GM19240 (cell line): ENCODE data around the gene DLGAP4.

ENCODE experiments used
- DNase-seq: peaks from one replicate; pipeline ENCODE4 v3.0.0; 2011; ENCODE audit warnings: low spot score; ENCODE audit not compliant: insufficient read length

DLGAP4 gene

DNA sequence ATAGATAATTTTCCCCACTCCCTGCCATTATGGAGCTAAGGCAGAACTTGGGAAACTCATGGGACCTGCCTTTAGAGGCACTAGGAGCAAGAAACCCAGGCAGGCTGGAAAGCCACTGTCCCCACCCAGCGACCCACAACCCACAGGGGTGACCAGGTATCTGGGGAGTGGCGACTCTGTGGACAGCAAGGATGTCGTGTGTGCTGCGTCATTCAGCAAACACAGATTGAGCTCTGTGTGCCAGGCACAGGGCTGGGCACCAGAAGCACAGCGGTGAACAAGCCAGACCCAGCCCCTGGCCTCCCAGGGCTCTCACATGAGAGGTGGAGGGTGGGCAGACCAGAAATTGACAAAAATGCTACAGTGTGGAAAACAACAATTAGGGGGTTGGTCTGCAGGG is 27.7 kb downstream of the DLGAP4 start:
- DNase-seq = no peak

DNA sequence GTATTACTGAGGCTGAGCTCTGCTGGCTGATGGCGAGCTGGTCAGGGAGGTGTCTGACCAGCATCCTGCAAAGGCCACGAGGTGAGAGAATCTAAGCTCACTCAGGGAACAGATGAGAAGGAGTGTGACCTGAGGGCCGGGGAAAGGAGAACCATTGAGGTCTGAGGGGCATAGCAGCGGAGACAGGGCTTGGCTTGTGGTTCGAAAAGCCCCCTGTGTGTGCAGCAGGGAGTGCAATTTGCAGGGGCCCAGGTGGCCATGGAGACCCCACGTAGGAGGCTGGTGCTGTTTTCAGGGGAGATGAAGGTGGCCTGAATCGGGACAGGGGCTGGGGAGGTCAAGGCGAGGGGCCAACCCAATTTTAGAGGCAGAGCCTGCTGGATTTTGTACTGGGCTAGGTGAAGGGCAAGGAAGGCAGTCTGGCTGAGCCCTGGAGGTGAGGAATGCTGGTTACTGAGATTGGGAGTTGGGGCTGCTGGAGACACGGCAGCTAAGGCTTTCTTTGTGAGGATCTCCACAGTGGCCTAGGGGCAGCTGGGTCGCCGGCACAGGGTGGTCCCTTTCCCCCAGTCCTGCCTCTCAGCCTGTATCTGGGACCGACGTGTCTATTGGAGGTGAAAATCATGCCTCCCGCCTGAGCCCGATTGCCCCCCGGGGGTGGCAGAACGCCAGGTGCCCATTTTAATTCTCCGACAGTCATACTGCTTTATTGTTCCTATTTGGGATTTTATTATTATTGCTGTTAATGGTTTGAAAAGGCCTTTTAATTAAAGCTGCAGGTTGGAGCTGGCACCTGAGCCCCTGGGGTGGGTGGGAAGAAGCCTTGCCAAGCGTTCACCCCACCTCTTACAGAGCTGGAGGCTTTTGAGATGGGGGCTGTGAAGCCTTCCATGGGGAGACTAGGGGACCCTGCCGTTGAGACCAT is 28.4 kb downstream of the DLGAP4 start:
- no peak for DNase-seq

DNA sequence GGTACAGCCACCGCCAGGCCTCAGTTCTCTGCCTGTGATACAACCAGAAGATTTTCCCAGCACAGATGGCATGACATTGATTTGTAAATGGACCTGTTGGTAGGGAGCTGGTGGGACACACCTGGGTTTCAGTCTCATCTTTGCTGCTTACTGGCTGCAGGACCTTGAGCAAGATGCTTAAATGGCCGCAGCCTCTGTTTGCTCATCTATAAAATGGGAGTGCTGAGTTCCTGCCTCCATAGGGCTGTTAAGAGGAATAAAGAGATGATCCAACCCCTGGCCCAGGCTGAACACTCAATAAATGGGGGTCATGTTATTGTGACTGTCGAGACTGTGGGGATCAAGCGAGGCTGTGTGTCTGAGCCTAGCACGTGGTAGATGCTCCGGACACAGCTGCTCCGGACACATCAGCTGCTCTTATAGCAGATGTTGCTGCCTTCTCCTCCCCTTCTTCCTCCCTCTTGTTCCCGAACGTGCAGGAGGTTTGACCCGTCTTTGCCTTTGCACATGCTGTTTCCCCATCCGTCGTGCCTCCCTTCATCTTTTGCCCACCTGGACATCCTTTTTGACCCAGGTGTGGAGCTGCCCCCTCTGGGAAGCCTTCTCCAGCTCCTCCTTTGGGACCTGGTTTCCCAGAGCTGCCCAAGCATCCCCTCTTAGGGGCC is 29.2 kb downstream of the DLGAP4 start:
- DNase-seq = no peak

DNA sequence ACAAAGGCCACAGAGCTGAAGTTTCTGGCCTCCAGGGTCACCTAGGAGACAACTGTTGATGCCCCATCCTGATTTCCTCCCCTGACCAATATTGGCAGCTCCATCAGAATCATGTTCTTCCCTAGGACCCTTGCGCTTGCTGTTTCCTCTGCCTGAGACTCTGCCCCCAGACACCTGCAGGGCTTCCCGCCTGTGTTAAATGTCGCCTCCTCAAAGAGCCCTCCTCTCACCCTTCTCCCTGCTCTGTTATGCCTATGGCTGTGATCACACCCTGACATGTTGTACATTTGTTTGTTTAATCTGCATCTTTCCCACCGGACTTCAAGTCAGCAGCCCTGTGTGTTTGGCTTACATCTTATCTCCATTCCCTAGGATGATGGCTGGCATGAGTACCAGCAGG is 30.1 kb downstream of the DLGAP4 start:
- no peak for DNase-seq

DNA sequence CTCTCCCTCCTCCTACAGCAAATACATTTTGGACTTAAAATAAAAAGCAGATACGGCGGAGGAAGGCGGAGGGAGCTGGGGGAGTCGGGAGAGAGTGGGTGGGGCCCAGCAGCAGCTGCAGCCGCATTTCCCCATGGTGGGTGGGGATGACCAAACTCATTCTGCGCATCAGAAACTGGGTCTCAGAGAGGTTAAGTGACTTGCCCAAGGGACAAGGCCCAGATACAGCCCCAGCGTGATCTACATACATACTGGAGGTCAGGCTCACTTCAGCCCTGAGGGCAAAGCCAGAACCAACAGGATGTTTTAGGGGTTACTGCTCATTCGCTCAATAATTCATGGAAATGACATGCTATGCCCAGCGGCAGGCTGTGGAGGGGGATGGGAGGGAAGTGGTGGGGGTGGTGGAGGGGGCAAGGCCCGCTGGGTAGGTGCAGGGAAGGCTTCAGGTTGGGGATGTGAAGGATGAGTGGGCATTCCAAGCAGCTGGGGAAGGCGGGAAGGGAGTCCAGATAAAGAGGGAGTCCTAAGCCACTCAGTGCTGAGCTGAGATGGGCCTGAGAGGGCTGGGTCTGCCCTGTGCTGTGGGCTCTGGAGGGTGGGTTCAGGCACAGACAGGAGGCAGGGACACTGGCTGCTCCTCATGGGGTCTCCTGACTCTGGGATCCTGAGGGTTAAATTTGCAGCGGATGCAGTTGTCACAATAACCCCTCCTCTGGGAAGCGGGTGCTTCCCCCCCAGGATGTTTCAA is 31.0 kb downstream of the DLGAP4 start:
- no peak for DNase-seq

DNA sequence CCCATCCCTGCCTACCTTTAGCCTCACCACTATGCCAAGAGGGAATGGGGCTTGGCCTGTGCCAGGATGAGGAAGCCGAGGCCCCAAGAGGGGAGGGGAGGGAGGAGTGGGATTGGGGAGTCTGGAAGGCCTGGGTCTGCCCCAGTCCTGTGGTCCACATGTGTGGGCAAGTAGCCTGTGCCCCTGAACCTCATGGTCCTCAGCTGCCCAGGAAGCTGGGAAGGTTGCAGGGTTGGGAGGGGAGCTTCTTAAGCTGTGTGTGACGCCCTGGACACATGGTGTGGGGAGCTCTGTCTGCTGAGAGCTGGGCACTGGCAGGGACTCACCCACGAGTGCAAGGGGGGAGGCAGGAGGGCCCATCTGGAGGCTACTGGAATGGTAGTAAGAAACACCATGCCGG is 31.7 kb downstream of the DLGAP4 start:
- DNase-seq = no peak

DNA sequence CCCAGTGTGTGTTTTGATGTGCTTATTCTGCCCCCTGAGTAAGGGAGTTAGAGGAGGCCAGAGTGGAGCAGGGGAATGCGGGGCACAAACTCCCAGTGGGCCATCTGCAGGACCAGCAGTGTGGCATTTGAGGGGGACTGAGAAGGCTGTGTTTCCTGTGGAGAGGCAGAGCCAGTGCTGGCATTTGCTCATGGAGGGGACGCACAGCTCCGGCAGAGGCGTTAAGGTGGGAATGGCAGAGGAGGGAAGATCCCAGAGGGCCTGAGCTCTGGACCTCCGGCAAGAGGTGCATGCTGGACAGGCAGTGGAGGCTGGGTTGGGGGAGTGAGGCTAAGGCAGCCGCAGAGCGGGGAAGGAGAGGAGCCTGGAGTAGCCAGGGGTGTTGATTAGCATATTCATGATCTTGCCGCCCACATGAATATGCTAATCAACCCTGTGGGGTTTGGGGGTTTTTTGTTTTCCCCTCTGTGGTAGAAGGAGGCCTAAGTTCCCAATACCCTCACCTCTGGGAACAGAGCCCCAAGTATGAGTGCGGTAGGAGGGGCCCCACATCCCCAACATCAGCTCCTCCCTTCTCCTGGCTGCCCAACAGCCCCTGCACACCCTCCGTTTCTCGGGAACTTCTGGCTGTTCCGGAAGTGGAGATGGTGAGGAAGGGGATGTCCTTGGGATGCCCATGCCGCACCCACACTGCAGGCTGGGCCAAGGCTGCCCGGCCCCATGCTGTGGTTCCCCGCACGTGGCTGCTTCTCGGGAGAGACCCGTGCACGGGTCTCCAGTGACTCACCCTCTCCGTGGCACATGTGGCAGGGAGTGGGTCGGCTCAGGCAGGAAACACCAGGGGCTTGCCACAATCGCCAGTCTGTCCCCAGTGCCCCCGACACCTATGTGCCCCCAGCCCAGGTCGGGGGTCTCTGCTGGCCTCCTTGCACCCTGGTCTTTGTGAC is 33.8 kb downstream of the DLGAP4 start:
- no peak for DNase-seq

DNA sequence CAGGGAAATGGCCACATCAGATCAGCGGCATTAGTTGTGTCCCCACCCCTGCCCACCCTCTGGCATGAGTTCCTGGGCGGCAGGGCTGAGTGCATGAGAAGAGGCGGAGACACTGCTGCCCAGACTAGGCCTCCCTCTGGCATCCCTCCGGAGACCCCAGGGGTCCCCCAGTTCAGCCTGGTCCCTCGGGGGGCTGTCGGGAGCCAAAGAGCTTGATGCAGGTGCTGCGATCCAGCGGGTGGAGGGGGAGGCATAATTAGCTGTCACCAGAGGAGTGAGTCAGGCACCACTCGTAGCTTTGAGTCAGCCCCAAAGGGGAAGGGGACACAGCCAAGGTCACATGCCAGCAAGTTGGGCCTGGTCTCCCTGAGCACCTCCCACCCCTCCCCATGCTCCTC is 34.5 kb downstream of the DLGAP4 start:
- no peak for DNase-seq

DNA sequence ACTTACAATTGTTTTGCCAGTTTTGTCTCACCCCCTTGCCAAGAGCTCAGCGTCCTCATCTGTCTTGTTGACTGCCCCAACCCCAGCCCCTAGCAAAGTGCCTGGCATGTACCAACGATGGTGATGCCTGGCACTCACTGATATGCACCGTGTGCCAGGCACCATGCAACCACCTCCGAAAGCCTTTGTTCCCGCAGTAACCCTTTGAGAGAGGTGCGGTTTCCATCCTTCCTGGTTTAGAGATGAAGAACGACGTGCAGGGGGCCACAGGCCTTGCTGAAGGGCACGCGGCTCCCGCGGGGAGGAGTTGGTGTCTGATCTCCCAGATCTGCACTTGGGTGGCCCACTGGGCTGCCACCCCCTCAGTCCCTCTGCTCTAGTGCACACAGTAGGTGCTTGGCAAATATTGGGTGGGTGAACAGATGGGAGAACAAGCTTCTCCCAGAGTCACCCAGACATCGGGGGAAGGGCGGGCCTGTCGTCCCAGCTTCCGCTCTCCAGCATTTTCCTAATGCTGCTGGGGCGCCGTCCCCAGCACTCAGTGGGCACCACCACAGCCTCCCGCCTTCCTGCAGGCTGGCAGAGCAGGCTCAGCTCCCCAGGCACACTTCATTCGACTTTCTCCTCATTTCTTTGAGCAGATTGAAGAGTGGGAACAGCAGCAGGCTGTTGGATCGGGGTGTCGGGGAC is 35.3 kb downstream of the DLGAP4 start:
- no peak for DNase-seq

DNA sequence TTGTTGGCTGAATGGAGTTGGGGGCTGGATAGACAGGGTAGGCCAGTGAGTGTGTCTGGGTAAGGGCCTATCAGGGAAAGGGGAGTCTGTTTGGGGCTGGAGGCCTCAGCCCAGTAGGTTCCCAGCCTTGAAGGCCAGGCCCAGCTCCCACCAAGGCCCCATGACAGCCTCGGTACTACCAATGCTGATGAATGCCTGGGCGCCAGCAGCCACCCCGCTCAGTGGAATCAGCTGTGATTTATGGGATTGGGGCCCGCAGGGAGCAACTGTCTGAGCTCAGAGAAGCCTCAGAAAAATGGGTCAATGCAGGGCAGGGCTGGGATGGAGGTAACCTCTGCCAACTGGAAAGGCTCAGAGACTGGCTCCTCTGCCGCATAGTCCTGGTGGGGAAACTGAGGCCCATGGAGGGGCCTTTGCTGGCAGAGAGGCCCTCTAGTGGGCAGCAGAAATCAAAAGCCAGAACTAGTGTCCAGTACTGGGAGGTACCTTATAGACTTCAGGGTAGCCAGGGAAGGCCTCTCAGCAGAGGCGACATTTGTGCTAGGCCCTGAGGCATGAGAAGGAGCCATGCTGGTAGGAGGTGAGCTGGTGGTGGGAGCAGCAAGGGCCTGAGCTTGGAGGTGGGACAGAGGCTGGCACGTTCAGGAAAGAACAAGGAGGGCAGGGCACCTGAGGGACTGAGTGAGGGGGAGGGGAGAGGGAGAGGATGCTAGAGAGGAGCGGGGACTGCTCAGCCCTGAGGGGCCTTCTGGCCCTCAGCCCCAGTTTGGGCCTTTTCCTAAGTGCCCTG is 36.4 kb downstream of the DLGAP4 start:
- no peak for DNase-seq

DNA sequence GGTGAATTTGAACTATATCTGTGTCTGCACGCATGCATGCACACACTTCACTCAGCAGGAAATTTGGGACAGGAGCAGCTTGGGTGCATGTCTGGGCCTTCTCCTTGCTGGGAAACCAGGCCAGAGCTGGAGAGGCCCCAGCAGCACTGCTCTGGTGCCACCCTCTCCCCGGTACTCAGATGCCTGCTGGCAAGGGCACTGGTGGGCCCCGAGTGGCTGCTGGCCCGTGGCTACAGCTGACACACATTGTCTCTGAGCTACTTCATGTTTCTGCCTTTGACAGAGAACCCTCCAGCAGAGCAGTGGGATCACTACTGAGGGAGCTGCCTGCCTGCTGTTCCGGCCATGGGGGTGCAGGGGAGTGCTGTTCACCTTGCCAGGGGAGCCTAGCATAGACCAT is 37.5 kb downstream of the DLGAP4 start:
- DNase-seq = no peak

DNA sequence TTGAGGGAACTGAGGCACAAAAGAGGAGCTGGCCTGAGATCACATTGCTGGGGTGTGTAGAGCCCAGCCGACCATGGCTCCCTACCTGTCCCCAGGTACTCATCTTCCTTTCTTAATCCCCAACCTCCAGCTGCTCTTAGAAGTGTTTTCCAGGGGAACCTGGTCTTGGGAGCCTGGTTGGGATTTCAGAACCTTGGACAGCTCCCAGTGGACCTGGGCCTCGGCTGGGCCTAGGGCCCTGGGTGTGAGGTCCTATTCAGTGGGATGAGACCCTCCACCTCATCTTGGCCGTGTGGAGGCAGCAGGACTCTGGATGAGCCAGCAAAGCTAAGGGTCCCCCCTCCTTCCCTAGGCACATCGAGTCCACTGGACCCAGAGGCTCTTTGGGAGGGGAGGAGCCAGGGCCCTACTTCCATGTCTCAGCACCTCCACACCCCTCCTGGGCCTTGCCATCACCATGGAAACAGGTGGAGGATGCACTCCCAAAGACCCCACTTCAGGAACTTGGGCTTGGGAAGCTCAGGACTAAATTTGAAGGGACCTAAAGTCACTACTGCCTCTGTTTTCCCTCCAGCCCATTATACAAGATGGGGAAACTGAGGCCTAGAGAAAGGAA is 38.5 kb downstream of the DLGAP4 start:
- DNase-seq = peak; percentile 19

DNA sequence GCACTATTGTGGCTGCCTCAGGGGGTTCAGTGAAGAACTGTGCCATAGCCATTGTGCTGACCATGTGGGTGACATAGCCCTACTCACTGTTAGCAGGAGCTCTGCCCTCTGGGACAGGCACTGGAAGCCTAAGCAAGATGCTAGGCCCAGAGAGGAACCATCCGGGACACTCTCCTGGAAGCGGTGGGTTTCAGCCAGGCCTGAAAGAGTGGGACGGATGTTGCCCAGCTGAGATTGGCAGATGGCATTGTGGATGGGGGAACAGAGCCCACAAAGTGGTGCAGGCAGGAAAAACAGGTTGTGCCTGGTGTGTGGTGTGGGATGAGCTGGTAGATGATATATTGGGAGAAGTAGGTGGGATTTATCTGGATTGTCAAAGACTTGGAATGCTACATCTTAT is 40.1 kb downstream of the DLGAP4 start:
- no peak for DNase-seq

DNA sequence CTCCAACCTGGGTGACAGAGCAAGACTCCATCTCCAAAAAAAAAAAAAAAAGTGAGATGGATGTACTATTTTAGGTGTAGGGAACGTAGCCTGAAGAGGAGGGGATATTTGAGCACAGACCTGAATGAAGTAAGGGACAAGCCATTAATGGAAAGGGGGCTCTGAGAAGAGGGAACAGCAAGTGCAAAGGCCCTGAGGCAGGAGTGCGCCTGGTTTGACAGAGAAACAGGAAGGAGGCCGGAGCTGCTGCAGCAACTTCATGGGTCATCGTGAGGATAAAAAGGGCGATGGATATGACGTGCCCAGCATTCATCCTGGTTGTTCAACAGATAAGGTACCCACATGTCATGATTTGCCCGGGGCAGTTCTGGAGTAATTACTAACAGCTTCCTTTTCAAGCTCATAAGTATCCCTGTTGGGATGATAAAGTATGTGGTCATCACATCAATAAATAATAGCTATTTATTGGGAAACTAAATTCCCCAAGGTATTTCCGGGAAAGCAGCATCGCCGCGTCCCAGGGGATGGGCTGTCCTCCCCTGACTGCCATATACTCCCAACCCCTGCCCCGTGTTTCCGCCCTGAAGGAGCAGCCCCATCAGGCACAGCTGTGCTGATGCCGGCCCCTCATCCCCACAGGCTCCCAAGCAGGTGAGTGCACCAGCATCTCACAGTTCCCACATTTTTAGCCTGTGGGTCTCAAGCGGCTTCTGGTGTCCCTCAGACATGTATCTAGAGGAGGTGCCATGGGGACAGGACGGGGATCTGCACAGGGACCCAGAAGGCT is 43.4 kb downstream of the DLGAP4 start:
- DNase-seq = no peak

DNA sequence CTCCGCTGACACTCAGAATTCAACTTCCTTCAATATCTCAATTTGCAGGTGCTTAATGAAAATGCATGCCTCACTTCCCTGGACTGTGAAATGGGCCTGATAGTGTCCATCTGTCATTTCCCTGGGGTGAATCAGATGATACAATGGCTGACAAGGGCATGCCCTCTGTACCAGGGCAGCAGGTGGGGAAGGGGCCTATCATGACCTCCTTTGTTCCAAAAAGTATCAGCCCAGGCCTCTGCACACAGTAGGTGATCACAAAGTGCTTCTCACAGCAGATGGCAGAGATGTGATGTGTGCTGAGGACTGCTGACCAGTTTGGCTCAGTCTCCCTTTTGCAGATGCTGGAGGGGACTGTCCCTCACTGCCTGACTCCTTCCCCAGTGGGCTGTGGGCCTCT is 44.3 kb downstream of the DLGAP4 start:
- no peak for DNase-seq

DNA sequence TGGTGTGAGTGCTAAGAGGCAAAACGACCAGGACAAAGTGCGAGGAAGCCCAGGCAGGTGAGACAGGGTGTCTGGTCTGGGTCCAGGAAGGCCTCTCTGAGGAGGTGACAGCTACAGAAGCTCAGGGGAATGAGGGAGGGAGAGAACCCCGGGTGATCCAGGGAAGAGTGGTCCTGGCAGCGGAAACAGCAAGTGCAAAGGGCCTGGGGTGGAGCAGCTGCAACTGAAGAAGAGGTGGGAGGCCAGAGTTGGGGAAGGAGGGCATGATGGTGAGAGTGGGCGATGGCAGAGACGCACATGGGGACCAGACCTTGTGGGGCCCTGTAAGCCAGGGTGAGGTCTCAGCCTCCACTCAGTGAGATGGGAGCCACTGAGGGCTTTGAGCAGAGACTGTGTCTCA is 45.8 kb downstream of the DLGAP4 start:
- no peak for DNase-seq

DNA sequence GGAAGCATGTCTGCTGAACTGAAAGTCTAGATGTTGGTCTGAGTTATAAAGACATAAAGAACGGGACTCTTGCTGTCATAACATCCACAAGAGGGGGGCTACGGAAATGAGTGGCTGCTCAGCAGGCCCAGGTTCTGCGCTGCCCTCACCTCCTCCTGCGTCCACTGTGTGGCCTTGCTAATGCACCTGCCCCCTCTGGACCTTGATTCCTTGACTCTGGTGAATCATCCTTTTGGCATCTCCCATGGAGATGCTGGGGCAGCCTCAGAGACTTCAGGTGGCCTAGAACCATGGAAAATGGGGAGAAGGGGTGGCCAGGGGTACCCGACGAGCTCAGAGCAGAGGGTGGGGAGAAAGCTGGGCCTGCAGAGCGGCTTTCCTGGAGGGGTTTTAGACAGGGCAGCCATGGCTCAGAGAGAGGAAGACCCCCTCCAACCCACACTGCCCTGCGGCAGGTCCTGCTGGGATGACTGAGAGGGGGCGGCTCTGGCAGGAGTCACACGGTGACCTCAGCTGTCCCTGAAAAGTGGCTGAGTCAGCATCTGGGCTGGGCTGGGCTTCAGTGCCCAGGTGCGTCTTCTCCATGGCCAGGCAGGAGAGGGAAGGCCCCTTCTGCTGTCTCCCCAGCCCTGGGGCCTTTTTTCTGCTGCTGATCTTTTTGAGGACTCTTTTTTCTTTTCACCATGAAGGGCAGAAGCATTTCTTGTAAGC is 46.9 kb downstream of the DLGAP4 start:
- no peak for DNase-seq

DNA sequence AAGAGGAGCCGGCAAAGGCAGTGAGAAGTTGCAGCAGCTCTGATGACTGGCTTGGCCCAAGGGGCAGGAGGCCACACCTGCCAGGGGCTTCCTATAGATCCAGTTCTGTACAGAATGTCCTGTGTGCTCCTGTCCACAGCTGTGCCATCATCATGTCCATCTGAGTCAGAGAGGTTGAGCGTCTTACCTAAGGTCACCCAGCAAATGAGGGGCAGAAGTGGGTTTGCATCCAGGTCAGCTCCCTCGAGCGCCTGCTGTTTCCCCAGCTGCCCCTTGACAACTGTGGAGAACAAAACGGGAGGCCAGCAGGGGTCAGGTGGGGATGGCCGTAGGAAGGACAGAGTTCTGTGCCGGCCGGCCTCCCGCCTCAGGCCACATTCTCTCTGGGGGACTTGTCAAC is 47.6 kb downstream of the DLGAP4 start:
- DNase-seq = no peak
